ENCODE measurements around the gene ABTB2.

DNA sequence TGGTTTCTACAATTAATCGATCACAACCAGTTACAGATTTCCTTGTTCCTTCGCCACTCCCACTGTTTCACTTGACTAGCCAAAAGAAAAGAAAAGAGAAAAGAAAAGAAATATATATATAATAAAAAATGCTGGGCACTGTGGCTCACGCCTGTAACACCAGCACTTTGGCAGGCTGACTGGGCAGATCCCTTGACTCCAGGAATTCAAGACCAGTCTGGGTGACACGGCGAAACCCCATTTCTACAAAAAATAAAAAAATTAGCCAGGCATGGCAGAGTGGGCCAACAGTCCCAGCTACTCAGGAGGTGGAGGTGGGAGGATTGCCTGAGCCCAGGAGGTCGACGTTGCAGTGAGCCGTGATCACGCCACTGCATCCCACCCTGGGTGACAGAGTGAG lies 168.6 kb downstream of the ABTB2 start:
- TF ChIP-seq, protein P1, sequence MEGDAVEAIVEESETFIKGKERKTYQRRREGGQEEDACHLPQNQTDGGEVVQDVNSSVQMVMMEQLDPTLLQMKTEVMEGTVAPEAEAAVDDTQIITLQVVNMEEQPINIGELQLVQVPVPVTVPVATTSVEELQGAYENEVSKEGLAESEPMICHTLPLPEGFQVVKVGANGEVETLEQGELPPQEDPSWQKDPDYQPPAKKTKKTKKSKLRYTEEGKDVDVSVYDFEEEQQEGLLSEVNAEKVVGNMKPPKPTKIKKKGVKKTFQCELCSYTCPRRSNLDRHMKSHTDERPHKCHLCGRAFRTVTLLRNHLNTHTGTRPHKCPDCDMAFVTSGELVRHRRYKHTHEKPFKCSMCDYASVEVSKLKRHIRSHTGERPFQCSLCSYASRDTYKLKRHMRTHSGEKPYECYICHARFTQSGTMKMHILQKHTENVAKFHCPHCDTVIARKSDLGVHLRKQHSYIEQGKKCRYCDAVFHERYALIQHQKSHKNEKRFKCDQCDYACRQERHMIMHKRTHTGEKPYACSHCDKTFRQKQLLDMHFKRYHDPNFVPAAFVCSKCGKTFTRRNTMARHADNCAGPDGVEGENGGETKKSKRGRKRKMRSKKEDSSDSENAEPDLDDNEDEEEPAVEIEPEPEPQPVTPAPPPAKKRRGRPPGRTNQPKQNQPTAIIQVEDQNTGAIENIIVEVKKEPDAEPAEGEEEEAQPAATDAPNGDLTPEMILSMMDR (conservative IDR thresholded peaks at IDR 0.05): no peak
- no peak for TF ChIP-seq ZFX (IDR thresholded peaks at IDR 0.05)
